A549 treated with Hydrocortisone at 1 μM for 4 hours (cell line): ENCODE data around the gene NSUN6. TPM values are rescaled to one million over a fixed set of nuclear protein-coding genes. Genes with fewer than 3 reads are reported as not detected.

ENCODE experiments used
- total RNA-seq: library from RNA; stranded (reverse); fragments of 200-300 nt; extraction: Qiagen RNA extraction; gene quantifications from 5 replicates; pipeline ENCODE4 v1.2.3, GENCODE V29; 2022

NSUN6 gene, protein sequence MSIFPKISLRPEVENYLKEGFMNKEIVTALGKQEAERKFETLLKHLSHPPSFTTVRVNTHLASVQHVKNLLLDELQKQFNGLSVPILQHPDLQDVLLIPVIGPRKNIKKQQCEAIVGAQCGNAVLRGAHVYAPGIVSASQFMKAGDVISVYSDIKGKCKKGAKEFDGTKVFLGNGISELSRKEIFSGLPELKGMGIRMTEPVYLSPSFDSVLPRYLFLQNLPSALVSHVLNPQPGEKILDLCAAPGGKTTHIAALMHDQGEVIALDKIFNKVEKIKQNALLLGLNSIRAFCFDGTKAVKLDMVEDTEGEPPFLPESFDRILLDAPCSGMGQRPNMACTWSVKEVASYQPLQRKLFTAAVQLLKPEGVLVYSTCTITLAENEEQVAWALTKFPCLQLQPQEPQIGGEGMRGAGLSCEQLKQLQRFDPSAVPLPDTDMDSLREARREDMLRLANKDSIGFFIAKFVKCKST
- total RNA-seq = 3.9 to 4.5 TPM (median 4.1 TPM) in 5 replicates

DNA sequence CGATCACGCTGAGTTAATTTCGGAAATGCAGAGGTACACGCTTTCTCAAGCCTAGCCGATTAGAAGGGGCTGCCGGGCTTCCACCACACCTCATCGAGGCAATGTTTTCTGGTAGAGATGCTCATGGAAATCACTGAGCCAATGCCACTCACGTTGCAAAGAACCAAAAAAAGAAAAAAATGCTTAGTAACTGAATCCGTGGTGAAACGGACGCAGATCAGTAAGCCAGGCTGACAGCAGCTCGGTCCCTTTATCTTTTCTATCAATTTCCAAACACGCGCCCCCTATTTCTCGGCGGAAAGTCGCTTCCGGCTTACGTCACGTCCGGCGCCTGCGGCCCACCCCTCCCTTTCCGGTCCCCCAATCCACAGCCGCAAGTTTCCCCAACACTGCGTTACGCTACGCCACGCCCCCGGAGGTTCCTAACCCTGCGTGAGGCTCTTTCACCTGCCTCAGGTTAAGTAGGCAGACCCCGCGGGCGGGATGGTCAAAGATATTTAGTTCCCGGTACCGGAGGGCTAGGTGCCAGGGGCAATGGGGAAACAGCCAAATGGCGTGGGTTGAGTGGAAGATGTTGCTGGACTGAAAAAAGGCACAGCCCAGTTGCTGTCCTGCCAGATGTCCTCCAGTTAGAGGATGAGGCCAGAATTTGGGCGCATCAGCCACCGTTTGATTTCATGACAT, at the start of gene NSUN6:
Gene NSUN6 (minus strand): TSS at position 264 of the 684 bp plus-strand sequence. CDS start 384 bp downstream, outside the sequence.

DNA sequence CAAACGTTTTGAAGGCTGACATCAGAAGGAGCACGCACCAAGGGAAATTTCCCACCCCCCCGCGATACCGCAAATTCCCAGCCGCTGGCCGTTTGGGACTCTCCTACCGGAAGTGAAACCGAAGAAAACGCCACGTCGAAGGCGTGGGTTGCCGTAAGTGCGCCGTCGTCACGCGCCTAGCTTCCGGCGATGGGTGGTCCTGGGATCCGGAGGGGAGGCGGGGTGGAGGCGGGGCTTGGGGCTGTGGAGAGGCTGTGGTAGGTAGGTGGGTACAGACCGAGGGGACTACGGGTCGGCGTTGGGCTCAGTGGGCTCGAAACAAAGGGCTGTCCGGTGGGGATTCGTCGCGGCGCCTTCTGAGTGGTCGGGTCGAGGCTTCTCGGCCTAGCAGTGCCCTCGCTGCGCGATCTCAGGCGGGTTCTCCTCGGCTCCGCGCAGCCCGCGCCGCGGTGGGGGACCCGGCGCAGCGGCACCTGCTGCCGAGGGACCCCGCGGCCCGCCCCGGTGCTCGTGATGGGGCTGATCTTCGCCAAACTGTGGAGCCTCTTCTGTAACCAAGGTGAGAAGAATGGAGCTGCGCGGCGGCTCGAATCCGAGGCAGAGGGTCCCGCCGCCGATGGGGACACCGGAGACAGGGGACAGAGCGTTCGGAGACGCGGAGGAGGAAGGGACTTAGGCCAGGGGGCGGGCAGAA, 7.9 kb upstream of the NSUN6 start, which contains the start of gene ARL5B:
Gene ARL5B (plus strand): TSS at position 307 of the 694 bp plus-strand sequence. CDS start 207 bp downstream, at position 514.

Other genes starting within 250 kb of the NSUN6 start
- 5.7 to 8.6 TPM (median 6.9 TPM) in 5 replicates for gene ARL5B, start 7.8 kb upstream of the NSUN6 start, total RNA-seq